Retinal pigment epithelial cell (primary cell): Measurements from ENCODE around the gene TTC32.

ENCODE experiments used
- DNase-seq: peaks from one replicate; pipeline ENCODE4 v3.0.0-alpha.2; 2010; ENCODE audit warnings: low read depth
- H3K4me3 ChIP-seq: 2 replicates; pipeline ENCODE4 v1.5.1; 2011; ENCODE audit warnings: mild to moderate bottlenecking, low read length, control low read depth, moderate library complexity
- CTCF ChIP-seq: conservative IDR thresholded peaks from 2 replicates; pipeline ENCODE4 v1.5.1; 2011; ENCODE audit warnings: low read depth, low read length, control low read depth, inconsistent platforms

TTC32 gene

GRCh38 chr2:19914266-19914975, 12.6 kb upstream of the TTC32 start:
- no peak for DNase-seq
- H3K4me3 ChIP-seq, result no peak overlapping the region
- no peak for TF ChIP-seq CTCF

DNA sequence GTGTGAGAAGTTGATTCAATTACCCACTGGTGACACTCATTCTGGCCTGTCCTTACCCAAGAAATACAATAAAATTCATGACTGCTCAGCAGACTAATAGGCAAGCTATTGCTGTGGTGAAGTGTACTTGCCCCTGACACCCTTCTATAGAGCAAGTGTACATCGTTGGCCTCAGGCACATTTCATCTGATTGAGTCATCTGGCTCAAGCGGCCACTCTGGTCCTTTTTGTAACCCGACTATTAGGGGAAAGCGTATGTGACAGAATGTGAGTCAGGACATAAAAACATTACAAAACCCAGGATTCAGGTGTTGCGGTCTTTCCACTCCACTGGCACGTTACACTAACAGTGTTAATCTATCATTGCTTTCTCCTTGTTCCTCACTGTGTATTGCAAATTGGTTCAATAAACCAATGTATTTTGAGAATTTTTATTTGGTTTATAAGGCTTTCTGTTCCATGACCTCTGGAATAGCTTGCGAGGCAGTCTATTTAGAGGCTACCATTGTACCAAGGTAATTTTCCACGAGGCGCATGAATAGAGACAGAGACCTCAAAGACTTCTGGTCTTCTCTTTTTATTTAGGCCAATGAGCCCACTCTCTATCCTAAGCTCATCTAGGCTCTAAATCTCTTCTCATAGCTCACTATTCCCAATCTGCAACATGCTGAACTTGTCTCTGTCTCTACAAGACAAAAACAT, 10.2 kb upstream of the TTC32 start:
- DNase-seq, result no peak
- TF ChIP-seq CTCF, result no peak
- H3K4me3 ChIP-seq, result no peak overlapping the region

GRCh38 chr2:19902216-19902740, 495 bp upstream of the TTC32 start:
- peak overlapping the region; percentile 72 for H3K4me3 ChIP-seq
- DNase-seq, result no peak
- TF ChIP-seq CTCF, result no peak

- TF ChIP-seq CTCF, result no peak
- no peak for DNase-seq
- peak overlapping the region; percentile 72 for H3K4me3 ChIP-seq
These were observed 797 bp downstream of the TTC32 start for GRCh38 chr2:19900931-19901441.

DNA sequence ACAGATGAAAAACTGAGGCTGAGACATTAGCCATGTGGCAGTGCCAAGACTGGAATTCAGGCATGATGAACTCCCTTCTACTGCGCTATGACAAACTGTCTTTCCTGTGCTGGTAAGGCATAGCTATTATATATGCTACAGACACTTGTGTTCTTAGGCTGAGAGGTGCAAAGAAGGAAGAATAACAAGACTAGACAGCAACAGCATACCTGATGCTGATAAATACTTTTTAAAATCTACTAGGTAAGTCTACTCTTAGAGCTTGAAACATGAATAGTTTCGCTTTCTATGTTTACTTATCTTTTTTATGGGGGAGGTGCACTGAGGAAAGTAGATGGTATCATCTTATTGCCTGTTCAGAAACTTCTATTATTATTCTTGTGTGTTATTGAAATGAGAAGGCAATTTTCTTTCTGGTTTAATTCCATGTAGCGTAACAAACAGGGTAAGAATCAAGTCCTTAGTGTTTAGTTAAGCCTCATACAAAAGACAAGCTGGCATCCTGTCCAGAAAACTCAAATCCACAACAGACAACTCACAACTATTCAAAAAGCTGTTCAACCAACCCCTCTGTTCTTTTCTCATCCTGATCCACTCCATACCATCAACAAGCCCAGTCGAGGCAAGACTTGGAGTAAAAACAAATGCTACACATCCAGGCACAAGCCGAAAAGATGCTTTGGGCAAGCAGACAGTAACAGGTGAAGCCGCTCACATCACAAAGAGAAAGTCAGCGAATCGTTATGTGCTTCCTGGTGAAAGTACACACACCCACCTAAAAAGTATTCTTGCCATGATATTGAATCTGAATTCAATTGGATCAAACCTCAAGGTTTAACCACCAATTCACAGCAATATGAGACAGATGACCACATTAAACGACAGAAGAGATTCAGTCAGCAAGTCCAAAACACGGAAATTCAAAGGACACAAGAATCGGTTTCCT, 1.5 kb downstream of the TTC32 start:
- no peak for DNase-seq
- no peak for TF ChIP-seq CTCF

DNA sequence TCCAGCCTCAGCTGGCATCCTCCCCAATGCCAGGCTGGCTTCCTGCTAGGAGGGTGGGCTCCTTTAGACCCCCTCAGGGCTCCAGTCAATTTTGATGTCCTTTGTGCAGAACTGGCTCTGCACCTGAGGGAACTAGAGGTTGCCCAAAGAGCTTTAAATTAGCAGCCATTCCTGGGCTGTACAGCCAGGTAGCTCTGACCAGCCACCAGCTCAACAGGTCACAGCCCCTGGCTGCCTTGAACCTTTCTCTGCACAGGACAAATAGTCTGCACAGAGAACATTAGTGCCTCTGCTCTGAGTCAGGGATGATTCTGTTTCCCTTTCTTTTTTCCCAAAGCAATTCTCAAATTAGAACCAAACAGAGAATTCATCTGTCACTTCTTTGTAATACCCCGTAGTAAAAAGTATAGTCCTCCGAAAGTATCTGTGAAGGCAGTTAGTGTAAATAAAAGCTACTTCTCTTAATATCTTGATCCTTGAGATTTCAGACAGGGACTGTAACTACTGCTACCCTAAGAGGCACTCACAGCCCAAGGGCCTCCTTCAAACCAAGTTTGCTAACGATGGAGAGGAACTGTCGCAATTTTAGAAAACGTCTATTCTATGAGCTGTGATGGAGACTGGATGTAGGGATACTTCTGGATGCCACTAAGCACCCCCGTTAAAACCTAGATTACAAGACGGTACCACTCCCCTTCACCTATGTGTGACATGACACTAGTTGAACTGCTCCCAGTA, 3.0 kb downstream of the TTC32 start:
- no peak for DNase-seq
- no peak overlapping the region for H3K4me3 ChIP-seq

More for the DNA sequence above, 1.5 kb downstream of the TTC32 start:
- peak overlapping the region; percentile 72 for H3K4me3 ChIP-seq

More for the DNA sequence above, 3.0 kb downstream of the TTC32 start:
- no peak for TF ChIP-seq CTCF
